H9 (cell line): ENCODE results near the gene NOVA1. TPM values are rescaled to one million over a fixed set of nuclear protein-coding genes. Genes with fewer than 3 reads are reported as not detected.

ENCODE experiments used
- DNase-seq: peaks from one replicate; pipeline ENCODE4 v3.0.0-alpha.2; 2017
- H2AFZ ChIP-seq: one replicate; pipeline ENCODE4 v1.6.1; 2013; ENCODE audit warnings: mild to moderate bottlenecking, low read length, control low read depth, moderate library complexity
- H2AK5ac ChIP-seq: 2 replicates; pipeline ENCODE4 v1.6.1; 2013; ENCODE audit warnings: low read length, control low read depth, mixed read lengths; ENCODE audit not compliant: insufficient read length
- H2BK120ac ChIP-seq: one replicate; pipeline ENCODE4 v1.6.1; 2013; ENCODE audit warnings: low read depth, mild to moderate bottlenecking, low read length, control low read depth, inconsistent platforms; ENCODE audit not compliant: poor library complexity, severe bottlenecking
- H2BK12ac ChIP-seq: 2 replicates; pipeline ENCODE4 v1.6.1; 2013; ENCODE audit warnings: low read length, control low read depth, mixed read lengths, low read depth; ENCODE audit not compliant: insufficient read length
- H2BK15ac ChIP-seq: 2 replicates; pipeline ENCODE4 v1.6.1; 2013; ENCODE audit warnings: low read depth, low read length, control low read depth
- H2BK20ac ChIP-seq: one replicate; pipeline ENCODE4 v1.6.1; 2013; ENCODE audit warnings: low read depth, mild to moderate bottlenecking, low read length, control low read depth, inconsistent platforms; ENCODE audit not compliant: poor library complexity, severe bottlenecking
- H2BK5ac ChIP-seq: 2 replicates; pipeline ENCODE4 v1.6.1; 2013; ENCODE audit warnings: low read length, control low read depth, mixed read lengths; ENCODE audit not compliant: insufficient read length
- H3K14ac ChIP-seq: 2 replicates; pipeline ENCODE4 v1.6.1; 2013; ENCODE audit warnings: low read length, control low read depth; ENCODE audit not compliant: insufficient read depth
- H3K18ac ChIP-seq: 2 replicates; pipeline ENCODE4 v1.6.1; 2013; ENCODE audit warnings: low read depth, mild to moderate bottlenecking, mixed read lengths, low read length, control low read depth; ENCODE audit not compliant: insufficient read length
- H3K23ac ChIP-seq: 2 replicates; pipeline ENCODE4 v1.6.1; 2013; ENCODE audit warnings: low read length, control low read depth, mixed read lengths, low read depth; ENCODE audit not compliant: insufficient read length
- H3K23me2 ChIP-seq: 2 replicates; pipeline ENCODE4 v1.6.1; 2013; ENCODE audit warnings: low read depth, mild to moderate bottlenecking, mixed read lengths, low read length, control low read depth; ENCODE audit not compliant: insufficient read length, poor library complexity, severe bottlenecking
- H3K27ac ChIP-seq: 2 replicates; pipeline ENCODE4 v1.5.1; 2013; ENCODE audit warnings: low read length, control low read depth, mixed read lengths, low read depth; ENCODE audit not compliant: insufficient read length
- H3K27me3 ChIP-seq: 2 replicates; pipeline ENCODE4 v1.6.1; 2013; ENCODE audit warnings: low read length, control low read depth, inconsistent platforms; ENCODE audit not compliant: insufficient read depth
- H3K4ac ChIP-seq: 2 replicates; pipeline ENCODE4 v1.6.1; 2013; ENCODE audit warnings: low read depth, mild to moderate bottlenecking, control low read depth, inconsistent platforms, low read length, moderate library complexity
- H3K4me1 ChIP-seq: 2 replicates; pipeline ENCODE4 v1.6.1; 2013; ENCODE audit warnings: low read length, control low read depth, inconsistent platforms; ENCODE audit not compliant: insufficient read depth
- H3K4me2 ChIP-seq: 2 replicates; pipeline ENCODE4 v1.6.1; 2013; ENCODE audit warnings: low read length, control low read depth, mixed read lengths; ENCODE audit not compliant: insufficient read length, insufficient read depth
- H3K56ac ChIP-seq: 2 replicates; pipeline ENCODE4 v1.6.1; 2013; ENCODE audit warnings: low read depth, mild to moderate bottlenecking, mixed read lengths, low read length, control low read depth; ENCODE audit not compliant: insufficient read length
- H3K79me1 ChIP-seq: 2 replicates; pipeline ENCODE4 v1.6.1; 2013; ENCODE audit warnings: low read depth, mild to moderate bottlenecking, moderate library complexity, low read length, control low read depth, inconsistent platforms; ENCODE audit not compliant: insufficient read depth, poor library complexity, severe bottlenecking
- H3K79me2 ChIP-seq: 2 replicates; pipeline ENCODE4 v1.6.1; 2013; ENCODE audit warnings: low read length, control low read depth, inconsistent platforms; ENCODE audit not compliant: insufficient read depth
- H3K9ac ChIP-seq: 2 replicates; pipeline ENCODE4 v1.6.1; 2013; ENCODE audit warnings: low read length, control low read depth, mixed read lengths; ENCODE audit not compliant: insufficient read length; ENCODE audit errors: extremely low read depth
- H3K9me3 ChIP-seq: one replicate; pipeline ENCODE4 v1.6.1; 2013; ENCODE audit warnings: low read depth, low read length, inconsistent platforms; ENCODE audit not compliant: control insufficient read depth
- H3T11ph ChIP-seq: one replicate; pipeline ENCODE4 v1.6.1; 2013; ENCODE audit warnings: mild to moderate bottlenecking, low read length, control low read depth, inconsistent platforms
- H4K20me1 ChIP-seq: one replicate; pipeline ENCODE4 v1.6.1; 2013; ENCODE audit not compliant: control insufficient read depth, insufficient read length, insufficient read depth
- H4K5ac ChIP-seq: 2 replicates; pipeline ENCODE4 v1.6.1; 2013; ENCODE audit warnings: low read depth, mild to moderate bottlenecking, mixed read lengths, low read length, control low read depth; ENCODE audit not compliant: insufficient read length
- H4K8ac ChIP-seq: replicated peaks from 2 replicates; pipeline ENCODE4 v1.6.1; 2013; ENCODE audit warnings: low read length, control low read depth, mixed read lengths, low read depth; ENCODE audit not compliant: insufficient read length
- H4K91ac ChIP-seq: 2 replicates; pipeline ENCODE4 v1.6.1; 2013; ENCODE audit warnings: low read depth, mild to moderate bottlenecking, moderate library complexity, mixed read lengths, low read length, control low read depth; ENCODE audit not compliant: insufficient read length
- H3K27ac Mint-ChIP-seq, 3 experiments: 2 replicates in 2 of 3; 3 replicates in 1 of 3; pipeline ENCODE4 v1.8.0; 2020 to 2021; ENCODE audit warnings: mixed read lengths in 3 of 3, mild to moderate bottlenecking in 1 of 3, moderate library complexity in 1 of 3
- H3K27me3 Mint-ChIP-seq: 2 replicates; pipeline ENCODE4 v1.8.0; 2021; ENCODE audit warnings: low read depth, mild to moderate bottlenecking, moderate library complexity, mixed read lengths
- H3K36me3 Mint-ChIP-seq, 3 experiments: 2 replicates in 2 of 3; 3 replicates in 1 of 3; pipeline ENCODE4 v1.8.0; 2020 to 2021; ENCODE audit warnings: low read depth in 3 of 3, mixed read lengths in 3 of 3; ENCODE audit not compliant: insufficient read depth in 1 of 3
- H3K4me1 Mint-ChIP-seq, 2 experiments: 2 replicates each; pipeline ENCODE4 v1.8.0; 2020; ENCODE audit warnings: mixed read lengths in 2 of 2
- H3K4me3 Mint-ChIP-seq, 2 experiments: 2 replicates in 1 of 2; 3 replicates in 1 of 2; pipeline ENCODE4 v1.8.0; 2020 to 2021; ENCODE audit warnings: mild to moderate bottlenecking in 2 of 2, mixed read lengths in 2 of 2, moderate library complexity in 1 of 2
- H3K9me3 Mint-ChIP-seq, 2 experiments: 2 replicates in 1 of 2; 3 replicates in 1 of 2; pipeline ENCODE4 v1.8.0; 2020; ENCODE audit warnings: mild to moderate bottlenecking in 2 of 2, mixed read lengths in 2 of 2, moderate library complexity in 1 of 2
- WGBS: extraction: QIAGEN DNeasy Blood & Tissue Kit; methylation state at CpG from one replicate; pipeline ENCODE4 v1.1.7; 2013; ENCODE audit warnings: missing lambda C conversion rate, low lambda C conversion rate, mixed read lengths; ENCODE audit not compliant: insufficient read length; ENCODE audit errors: extremely low coverage; 5-methylcytosine and 5-hydroxymethylcytosine counted together
- total RNA-seq: library from RNA; stranded (reverse); gene quantifications from 2 replicates; pipeline ENCODE4 v1.2.1, GENCODE V29; 2021
- TF ChIP-seq, protein P1 (sequence below): fragments of 200-600 bp; sonication (generic); conservative IDR thresholded peaks from 3 replicates; pipeline ENCODE4 v1.8.0; 2021; ENCODE audit warnings: antibody characterized with exemption, mild to moderate bottlenecking

NOVA1 gene
- total RNA-seq, 1 experiment from 2014 or later, result 13.8 TPM

DNA sequence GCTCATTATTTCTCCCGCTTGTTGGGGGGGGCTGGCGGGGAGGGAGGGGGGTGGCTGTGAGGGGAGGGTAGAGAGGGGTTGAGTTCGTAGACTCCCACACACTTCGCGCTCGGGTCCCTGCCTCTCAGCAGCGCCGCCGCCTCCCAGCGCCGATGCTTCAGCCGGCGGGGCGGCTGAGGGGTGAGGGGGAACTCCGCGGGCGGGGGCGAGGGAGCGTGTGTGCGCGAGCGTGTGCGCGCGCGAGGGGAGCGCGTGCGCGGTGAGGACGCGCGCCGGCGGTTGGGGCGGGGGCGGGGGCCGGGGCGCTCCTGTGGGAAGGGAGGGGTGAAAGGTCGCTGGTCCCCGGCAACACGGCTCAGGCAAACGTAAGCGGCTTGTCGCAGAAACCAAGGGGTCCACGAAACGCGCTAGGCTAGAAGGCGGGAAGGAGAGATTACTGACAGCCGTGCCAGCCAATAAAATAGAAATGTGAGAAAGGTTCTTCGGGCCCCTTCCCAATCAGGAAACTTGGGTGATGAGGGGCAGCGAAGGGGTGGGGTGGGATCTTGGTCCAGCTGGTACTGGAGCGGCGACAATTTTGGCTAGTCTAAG, 343 bp upstream of the NOVA1 start:
- no peaks in the 10 kb centered on the region for H3K79me2 ChIP-seq
- Mint-ChIP-seq H3K4me1 (peaks cover 29 to 34% of the 10 kb centered on the region in 2 experiments), H3K4me3 (peak overlapping the region; percentile 97 to 99), H3K27me3 (peaks cover 10% of the 10 kb centered on the region), H3K36me3 (peaks cover 0 to 7% (median 2%) of the 10 kb centered on the region in 3 experiments; a peak in 1 of 7 replicates), H3K27ac (peak overlapping the region in 2 of 3 experiments; percentile 58 to 95; a peak in 3 of 7 replicates), H3K9me3 (no peaks in the 10 kb centered on the region; a peak in 2 of 5 replicates)
- H4K91ac ChIP-seq, result no peak overlapping the region
- no peak overlapping the region for H3K4ac ChIP-seq
- no peak overlapping the region for H4K8ac ChIP-seq
- H2BK20ac ChIP-seq, result no peak overlapping the region
- TF ChIP-seq, protein P1, sequence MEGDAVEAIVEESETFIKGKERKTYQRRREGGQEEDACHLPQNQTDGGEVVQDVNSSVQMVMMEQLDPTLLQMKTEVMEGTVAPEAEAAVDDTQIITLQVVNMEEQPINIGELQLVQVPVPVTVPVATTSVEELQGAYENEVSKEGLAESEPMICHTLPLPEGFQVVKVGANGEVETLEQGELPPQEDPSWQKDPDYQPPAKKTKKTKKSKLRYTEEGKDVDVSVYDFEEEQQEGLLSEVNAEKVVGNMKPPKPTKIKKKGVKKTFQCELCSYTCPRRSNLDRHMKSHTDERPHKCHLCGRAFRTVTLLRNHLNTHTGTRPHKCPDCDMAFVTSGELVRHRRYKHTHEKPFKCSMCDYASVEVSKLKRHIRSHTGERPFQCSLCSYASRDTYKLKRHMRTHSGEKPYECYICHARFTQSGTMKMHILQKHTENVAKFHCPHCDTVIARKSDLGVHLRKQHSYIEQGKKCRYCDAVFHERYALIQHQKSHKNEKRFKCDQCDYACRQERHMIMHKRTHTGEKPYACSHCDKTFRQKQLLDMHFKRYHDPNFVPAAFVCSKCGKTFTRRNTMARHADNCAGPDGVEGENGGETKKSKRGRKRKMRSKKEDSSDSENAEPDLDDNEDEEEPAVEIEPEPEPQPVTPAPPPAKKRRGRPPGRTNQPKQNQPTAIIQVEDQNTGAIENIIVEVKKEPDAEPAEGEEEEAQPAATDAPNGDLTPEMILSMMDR, result no peak
- H3K9ac ChIP-seq, result no peak overlapping the region
- no CpG with 5 or more reads among the region's 54 CpGs for WGBS
- no peak overlapping the region for H4K5ac ChIP-seq
- H2AK5ac ChIP-seq, result no peak overlapping the region
- peaks cover 10% of the 10 kb centered on the region for H3K23me2 ChIP-seq
- no peaks in the 10 kb centered on the region for H3K4me1 ChIP-seq
- H3K14ac ChIP-seq, result no peak overlapping the region
- no peaks in the 10 kb centered on the region for H3K79me1 ChIP-seq
- no peak overlapping the region for H3K27ac ChIP-seq
- H2BK120ac ChIP-seq, result no peak overlapping the region
- no peak overlapping the region for H3T11ph ChIP-seq
- no peaks in the 10 kb centered on the region for H3K27me3 ChIP-seq
- H3K18ac ChIP-seq, result peak overlapping the region; percentile 72
- H2AFZ ChIP-seq, result no peak overlapping the region
- no peak overlapping the region for H3K56ac ChIP-seq
- H2BK15ac ChIP-seq, result no peak overlapping the region
- no peak overlapping the region for H3K23ac ChIP-seq
- peak; percentile 98 for DNase-seq
- H2BK12ac ChIP-seq, result no peak overlapping the region
- no peaks in the 10 kb centered on the region for H4K20me1 ChIP-seq
- H2BK5ac ChIP-seq, result no peak overlapping the region
- peak overlapping the region; percentile 84 for H3K4me2 ChIP-seq
- no peaks in the 10 kb centered on the region for H3K9me3 ChIP-seq
